Measurements from ENCODE around the gene THSD7B. TPM values are rescaled to one million over a fixed set of nuclear protein-coding genes. Genes with fewer than 3 reads are reported as not detected.

THSD7B gene
- total and polyA plus RNA-seq, 9 of the 15 experiments (the other 6 are each of a cell fraction or from before 2014, with no cell fraction given) = not detected

GRCh38 chr2:137677466-137677865 lies 912.1 kb downstream of the THSD7B start:
- ChIA-PET CTCF (ENCODE audit: low intra/inter-chr PET ratio) (no interaction called here), POLR2A (no interaction called here)
- H3K27me3 ChIP-seq (ENCODE audit: control insufficient read depth in 2 of 2, insufficient read depth in 2 of 2, low read length in 2 of 2) = no peaks in the 10 kb centered on the region
- DNase-seq (ENCODE audit: extremely low read depth in 1 of 4, low spot score in 3 of 4) = no peak
- in situ Hi-C loops (cut with MboI) = no loop called here
- H4K20me1 ChIP-seq (replicated peaks; ENCODE audit: control insufficient read depth, insufficient read depth, low read length) = no peaks in the 10 kb centered on the region
- H3K4me1 ChIP-seq (replicated peaks in 1 of 2; ENCODE audit: control insufficient read depth in 2 of 2, insufficient read depth in 2 of 2, low read length in 2 of 2) = no peaks in the 10 kb centered on the region
- no peak overlapping the region for H2AFZ ChIP-seq (ENCODE audit: low read depth, low read length)
- ATAC-seq = no peak
- H3K9ac ChIP-seq (ENCODE audit: insufficient read depth in 1 of 2, low read depth in 2 of 2, low read length in 2 of 2) = no peak overlapping the region
- H3K36me3 ChIP-seq (ENCODE audit: control insufficient read depth, insufficient read depth, low read length) = no peaks in the 10 kb centered on the region
- no peaks in the 10 kb centered on the region for H3K79me2 ChIP-seq (ENCODE audit: control insufficient read depth, insufficient read depth, low read length)
- no TSS peak for BruUV-seq (replicated peaks)
- intact Hi-C loops (cut with micrococcal nuclease) = no loop called here
- H3K9me1 ChIP-seq (ENCODE audit: control insufficient read depth, insufficient read depth, low read length) = no peaks in the 10 kb centered on the region
- WGBS (ENCODE audit: insufficient coverage, low coverage, missing lambda C conversion rate) = 8% methylated on average over 1 of the region's 1 CpG
- H3K27ac ChIP-seq (ENCODE audit: extremely low read depth, low read depth, low read length) = no peak overlapping the region
- no peak for FAIRE-seq
- no peak overlapping the region for H3K4me2 ChIP-seq (ENCODE audit: insufficient read depth, low read length)
- H3K4me3 ChIP-seq = no peak overlapping the region
- H3K9me3 ChIP-seq (replicated peaks; ENCODE audit: control insufficient read depth, insufficient read depth, low read depth, low read length) = no peaks in the 10 kb centered on the region
- no peak for TF ChIP-seq RERE (CRISPR knock-in tag; IDR thresholded peaks at IDR 0.05; ENCODE audit: borderline replicate concordance)
- TF ChIP-seq NR2C1 (IDR thresholded peaks at IDR 0.05) = no peak
- no peak for TF ChIP-seq NR2C1 (tag; IDR thresholded peaks at IDR 0.05)
- no peak for TF ChIP-seq MCM2 (IDR thresholded peaks at IDR 0.05; ENCODE audit: low read depth)
- no peak for TF ChIP-seq TGIF2 (CRISPR knock-in tag; IDR thresholded peaks at IDR 0.05)
- no peak for TF ChIP-seq SRSF1 (IDR thresholded peaks at IDR 0.05; ENCODE audit: low read depth, low read length)
- TF ChIP-seq ZBTB5 (IDR thresholded peaks at IDR 0.05) = no peak
- no peak for TF ChIP-seq CBFB (CRISPR knock-in tag; IDR thresholded peaks at IDR 0.05)
- TF ChIP-seq CHD1 (IDR thresholded peaks at IDR 0.05; ENCODE audit: low read length) = no peak
- TF ChIP-seq COPS2 (conservative IDR thresholded peaks at IDR 0.05) = no peak
- TF ChIP-seq ZNF609 (CRISPR knock-in tag; IDR thresholded peaks at IDR 0.05; ENCODE audit: borderline replicate concordance) = no peak
- no peak for TF ChIP-seq ZNF263 (CRISPR knock-in tag; IDR thresholded peaks at IDR 0.05; ENCODE audit: borderline replicate concordance)

Data from K562 (cell line).